ENCODE results near the gene G3BP1. TPM values are rescaled to one million over a fixed set of nuclear protein-coding genes. Genes with fewer than 3 reads are reported as not detected.

G3BP1 gene
- total and polyA plus RNA-seq, 9 of the 15 experiments (the other 6 are each of a cell fraction or from before 2014, with no cell fraction given) = 54.7 to 264 (median 105) TPM

DNA sequence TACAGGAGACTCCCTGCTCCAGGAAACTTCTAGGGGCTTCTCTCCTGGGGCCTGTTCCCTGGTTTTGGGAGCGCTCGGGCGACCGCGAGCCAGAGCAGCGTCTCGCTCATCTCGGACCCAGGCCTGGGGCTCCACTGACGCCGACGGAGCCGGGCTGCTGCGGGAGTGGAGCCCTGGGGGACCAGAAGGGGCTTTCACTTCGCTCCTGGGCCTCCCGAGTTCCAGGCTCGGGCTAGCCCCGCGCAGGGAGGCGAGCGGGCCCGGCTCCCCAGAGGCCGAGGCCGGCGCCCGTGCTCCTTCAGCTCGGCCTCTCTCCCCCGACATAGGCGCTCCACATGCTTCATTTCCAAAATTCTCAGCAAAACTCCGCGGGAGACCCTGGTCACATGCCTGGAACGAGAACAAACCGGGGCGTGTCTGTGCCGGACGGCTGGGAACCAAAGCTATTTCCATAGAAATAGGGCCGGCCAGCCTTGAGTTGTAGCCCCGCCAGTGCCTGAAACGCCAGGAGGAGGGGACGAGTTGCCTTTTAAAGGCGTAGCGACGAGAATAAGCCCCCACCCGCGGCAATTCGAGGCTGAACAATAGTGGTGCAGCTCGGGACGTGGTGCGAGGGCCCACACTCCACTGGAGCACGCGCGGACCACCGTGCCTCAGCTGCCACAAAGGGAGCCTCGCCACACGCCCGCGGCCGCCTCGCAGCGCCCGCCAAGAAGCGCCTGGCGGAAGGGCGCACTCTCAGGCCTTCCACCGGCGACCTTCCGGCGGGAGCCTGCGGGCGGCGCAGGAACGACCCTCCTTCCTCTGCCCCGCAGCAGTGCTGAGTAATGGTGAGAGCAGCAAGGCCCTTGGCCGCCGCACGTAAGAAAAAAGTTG is 1.1 kb upstream of the G3BP1 start (continued):
- no peak for TF ChIP-seq XRCC4 (IDR thresholded peaks at IDR 0.05; ENCODE audit: extremely low read depth, insufficient read depth, insufficient read length)
- TF ChIP-seq ZNF830 (CRISPR knock-in tag; IDR thresholded peaks at IDR 0.05) = 0 out of 2 replicates have a peak, but pooled peaks have one; percentile 36
- peak; percentile 63 for TF ChIP-seq DMBX1 (CRISPR knock-in tag; IDR thresholded peaks at IDR 0.05; ENCODE audit: borderline replicate concordance)
- TF ChIP-seq EZH2 (IDR thresholded peaks at IDR 0.05; ENCODE audit: borderline replicate concordance, low read depth, low read length) = no peak
- no peak for TF ChIP-seq RFX7 (CRISPR knock-in tag; IDR thresholded peaks at IDR 0.05)
- TF ChIP-seq, protein P1, sequence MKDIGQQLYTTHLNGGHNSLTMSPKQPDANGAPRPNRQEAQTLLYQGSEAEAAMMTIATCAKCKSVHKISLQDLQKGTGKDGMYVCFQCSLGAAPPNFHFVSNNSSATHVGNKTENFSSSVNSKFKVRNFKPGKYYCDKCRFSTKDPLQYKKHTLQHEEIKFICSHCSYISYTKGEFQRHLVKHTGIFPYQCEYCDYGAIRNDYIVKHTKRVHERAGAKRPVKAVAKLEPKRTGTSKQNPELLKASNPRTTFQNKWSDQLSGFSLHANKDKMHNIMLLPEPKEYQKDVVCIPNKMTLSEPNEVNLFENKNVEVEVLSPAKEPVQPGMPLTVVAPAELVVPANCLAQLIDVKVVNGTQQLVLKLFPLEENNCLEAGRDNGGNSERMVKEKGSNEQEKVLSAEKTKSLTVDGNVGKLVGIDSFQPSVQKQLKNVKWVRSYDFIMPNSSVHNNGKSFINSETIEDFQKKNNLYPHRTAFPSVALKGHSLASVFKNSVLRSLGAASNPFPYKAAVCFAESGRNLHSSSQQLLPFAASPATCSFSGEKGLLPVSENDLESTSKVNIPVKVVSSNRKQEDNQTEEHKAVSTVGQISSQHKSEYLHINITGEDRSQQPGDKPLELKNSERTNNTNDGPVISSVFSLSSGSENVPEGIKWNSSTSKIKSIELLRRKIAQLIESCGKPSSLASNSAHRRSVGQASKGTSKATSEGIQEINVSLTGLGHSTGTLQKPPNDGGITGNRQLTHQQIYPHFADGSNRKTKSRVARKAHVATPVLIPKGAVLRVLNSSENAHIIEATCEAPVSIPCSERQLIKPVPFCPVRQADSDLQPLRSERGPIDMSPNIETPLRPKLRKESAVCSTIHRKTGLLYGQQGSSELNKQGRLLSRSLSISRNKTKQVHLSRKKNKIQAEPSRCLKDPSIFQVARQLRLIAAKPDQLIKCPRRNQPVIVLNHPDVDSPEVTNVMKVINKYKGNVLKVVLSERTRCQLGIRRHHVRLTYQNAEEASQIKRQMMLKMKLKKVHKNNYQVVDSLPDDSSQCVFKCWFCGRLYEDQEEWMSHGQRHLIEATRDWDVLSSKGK (CRISPR knock-in tag; IDR thresholded peaks at IDR 0.05) = no peak
- no peak for TF ChIP-seq PREB (CRISPR knock-in tag; IDR thresholded peaks at IDR 0.05)
- peak; percentile 47 for TF ChIP-seq PRDM10 (IDR thresholded peaks at IDR 0.05; ENCODE audit: partially characterized antibody)
- peak; percentile 93 for TF ChIP-seq ERF (CRISPR knock-in tag; IDR thresholded peaks at IDR 0.05)
- no peak for TF ChIP-seq ZNF23 (CRISPR knock-in tag; IDR thresholded peaks at IDR 0.05)
- 0 out of 2 replicates have a peak, but pooled peaks have one; percentile 17 for TF ChIP-seq SIN3B (IDR thresholded peaks at IDR 0.05; ENCODE audit: low read depth)
- TF ChIP-seq CTCFL (IDR thresholded peaks at IDR 0.05; ENCODE audit: borderline replicate concordance, insufficient read depth, low read depth, low read length, poor library complexity, severe bottlenecking) = peak; percentile 86
- no peak for TF ChIP-seq STAG1 (CRISPR knock-in tag; IDR thresholded peaks at IDR 0.05; ENCODE audit: borderline replicate concordance)
- peak; percentile 28; the same call in 1 of the 2 replicates for TF ChIP-seq HIVEP1 (CRISPR knock-in tag; IDR thresholded peaks at IDR 0.05)
- TF ChIP-seq TCF3 (CRISPR knock-in tag; IDR thresholded peaks at IDR 0.05) = no peak
- peak; percentile 41 for TF ChIP-seq FOSL1 (tag; conservative IDR thresholded peaks at IDR 0.05)

All from K562 (cell line).